C4-2B (cell line): ENCODE measurements around the gene THAP11.

Source experiments
- ZFX ChIP-seq: fragments of 450-650 bp; IDR thresholded peaks from 2 replicates; pipeline ENCODE4 v1.6.1; 2017
- TF ChIP-seq, protein P1 (sequence below): fragments of 450-650 bp; conservative IDR thresholded peaks from 2 replicates; pipeline ENCODE4 v1.5.1; 2017; ENCODE audit warnings: mild to moderate bottlenecking

DNA sequence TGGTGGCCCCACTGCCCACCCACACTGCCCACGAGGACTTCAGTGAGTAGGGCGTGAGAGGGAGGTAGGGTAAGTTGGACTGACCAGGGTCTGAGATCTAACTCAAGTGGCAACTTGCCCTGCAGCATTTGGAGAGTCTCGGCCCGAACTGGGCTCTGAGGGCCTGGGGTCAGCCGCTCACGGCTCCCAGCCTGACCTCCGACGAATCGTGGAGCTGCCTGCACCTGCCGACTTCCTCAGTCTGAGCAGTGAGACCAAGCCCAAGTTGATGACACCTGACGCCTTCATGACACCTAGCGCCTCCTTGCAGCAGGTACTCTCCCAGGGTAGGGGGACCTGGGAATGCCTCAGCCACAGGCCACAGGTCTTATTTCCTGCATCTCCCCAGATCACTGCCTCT is 37.3 kb downstream of the THAP11 start:
- TF ChIP-seq, protein P1, sequence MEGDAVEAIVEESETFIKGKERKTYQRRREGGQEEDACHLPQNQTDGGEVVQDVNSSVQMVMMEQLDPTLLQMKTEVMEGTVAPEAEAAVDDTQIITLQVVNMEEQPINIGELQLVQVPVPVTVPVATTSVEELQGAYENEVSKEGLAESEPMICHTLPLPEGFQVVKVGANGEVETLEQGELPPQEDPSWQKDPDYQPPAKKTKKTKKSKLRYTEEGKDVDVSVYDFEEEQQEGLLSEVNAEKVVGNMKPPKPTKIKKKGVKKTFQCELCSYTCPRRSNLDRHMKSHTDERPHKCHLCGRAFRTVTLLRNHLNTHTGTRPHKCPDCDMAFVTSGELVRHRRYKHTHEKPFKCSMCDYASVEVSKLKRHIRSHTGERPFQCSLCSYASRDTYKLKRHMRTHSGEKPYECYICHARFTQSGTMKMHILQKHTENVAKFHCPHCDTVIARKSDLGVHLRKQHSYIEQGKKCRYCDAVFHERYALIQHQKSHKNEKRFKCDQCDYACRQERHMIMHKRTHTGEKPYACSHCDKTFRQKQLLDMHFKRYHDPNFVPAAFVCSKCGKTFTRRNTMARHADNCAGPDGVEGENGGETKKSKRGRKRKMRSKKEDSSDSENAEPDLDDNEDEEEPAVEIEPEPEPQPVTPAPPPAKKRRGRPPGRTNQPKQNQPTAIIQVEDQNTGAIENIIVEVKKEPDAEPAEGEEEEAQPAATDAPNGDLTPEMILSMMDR: no peak
- TF ChIP-seq ZFX: no peak
